ENCODE data around the gene EPS15.
"Not testable (repeated sequence)": the region's sequence is repeated elsewhere in the genome, so short reads cannot be mapped to it uniquely, and the experiment has no call there.

Gene EPS15

GRCh38 chr1:51330331-51331201, 188.5 kb downstream of the EPS15 start, which contains the start of gene TTC39A:
Gene TTC39A (minus strand): TSS chr1:51330562. CDS start chr1:51330477, 85 bp downstream.
- Histone ChIP-seq H4K20me1 (no peaks in the 10 kb centered on the region; the same call in 1 of the 2 replicates), H3K4me2 (peak within 1 kb of the TSS; percentile 65), H3K4me3 (peak within 1 kb of the TSS; percentile 54), H3K27me3 (peaks cover 45% of the 10 kb centered on the region), H3K9ac (no peak within 1 kb of the TSS), H3K4me1 (peaks cover 15% of the 10 kb centered on the region), H3K9me3 (no peaks in the 10 kb centered on the region), H3K27ac (no peak within 1 kb of the TSS), H3K36me3 (no peaks in the 10 kb centered on the region)
- no peak for TF ChIP-seq Cebpa-rat (IDR thresholded peaks at IDR 0.05)

GRCh38 chr1:51329443-51330325, 189.4 kb downstream of the EPS15 start:
- Histone ChIP-seq H3K4me1 (peaks cover 15% of the 10 kb centered on the region), H3K9ac (no peak overlapping the region), H3K27me3 (peaks cover 45% of the 10 kb centered on the region), H4K20me1 (no peaks in the 10 kb centered on the region; the same call in 1 of the 2 replicates), H3K4me2 (peak overlapping the region; percentile 65), H3K9me3 (no peaks in the 10 kb centered on the region), H3K4me3 (peak overlapping the region; percentile 54), H3K36me3 (no peaks in the 10 kb centered on the region), H3K27ac (no peak overlapping the region)
- TF ChIP-seq Cebpa-rat (IDR thresholded peaks at IDR 0.05): no peak

GRCh38 chr1:51328926-51329325, 190.1 kb downstream of the EPS15 start:
- TF ChIP-seq Cebpa-rat (IDR thresholded peaks at IDR 0.05): no peak
- no peaks in the 10 kb centered on the region for H3K9me3 ChIP-seq
- no peaks in the 10 kb centered on the region for H3K36me3 ChIP-seq
- peaks cover 23% of the 10 kb centered on the region for H3K4me1 ChIP-seq
- no peaks in the 10 kb centered on the region; the same call in 1 of the 2 replicates for H4K20me1 ChIP-seq
- H3K9ac ChIP-seq: no peak overlapping the region
- no peak overlapping the region for H3K4me2 ChIP-seq
- H3K27me3 ChIP-seq: peaks cover 45% of the 10 kb centered on the region
- no peak overlapping the region for H3K4me3 ChIP-seq
- no peak overlapping the region for H3K27ac ChIP-seq

- Histone ChIP-seq H3K36me3 (no peaks in the 10 kb centered on the region), H4K20me1 (no peaks in the 10 kb centered on the region; the same call in 1 of the 2 replicates), H3K27ac (no peak overlapping the region), H3K27me3 (peaks cover 45% of the 10 kb centered on the region), H3K9ac (no peak overlapping the region), H3K4me1 (peaks cover 23% of the 10 kb centered on the region), H3K4me3 (no peak overlapping the region), H3K4me2 (no peak overlapping the region), H3K9me3 (no peaks in the 10 kb centered on the region)
- no peak for TF ChIP-seq Cebpa-rat (IDR thresholded peaks at IDR 0.05)
Observed at GRCh38 chr1:51328279-51328678, 190.8 kb downstream of the EPS15 start.

GRCh38 chr1:51327386-51327785, 191.7 kb downstream of the EPS15 start:
- Histone ChIP-seq H4K20me1 (no peaks in the 10 kb centered on the region; the same call in 1 of the 2 replicates), H3K4me2 (no peak overlapping the region), H3K9ac (no peak overlapping the region), H3K9me3 (no peaks in the 10 kb centered on the region), H3K27me3 (peaks cover 44% of the 10 kb centered on the region), H3K4me3 (no peak overlapping the region), H3K4me1 (peaks cover 23% of the 10 kb centered on the region), H3K36me3 (no peaks in the 10 kb centered on the region), H3K27ac (no peak overlapping the region)
- TF ChIP-seq Cebpa-rat (IDR thresholded peaks at IDR 0.05): no peak

GRCh38 chr1:51326839-51327238, 192.2 kb downstream of the EPS15 start:
- H3K27ac ChIP-seq: no peak overlapping the region
- no peak overlapping the region for H3K4me3 ChIP-seq

GRCh38 chr1:51325878-51326755, 192.9 kb downstream of the EPS15 start:
- Histone ChIP-seq H3K9me3 (no peaks in the 10 kb centered on the region), H3K4me3 (no peak overlapping the region), H3K27me3 (peaks cover 31% of the 10 kb centered on the region), H3K4me2 (no peak overlapping the region), H4K20me1 (no peaks in the 10 kb centered on the region; the same call in 1 of the 2 replicates), H3K36me3 (no peaks in the 10 kb centered on the region), H3K9ac (no peak overlapping the region), H3K4me1 (peaks cover 18% of the 10 kb centered on the region), H3K27ac (no peak overlapping the region)
- TF ChIP-seq Cebpa-rat (IDR thresholded peaks at IDR 0.05): no peak

More at GRCh38 chr1:51326839-51327238, 192.2 kb downstream of the EPS15 start:
- no peak overlapping the region for H3K4me2 ChIP-seq
- H3K4me1 ChIP-seq: peaks cover 23% of the 10 kb centered on the region
- H3K36me3 ChIP-seq: no peaks in the 10 kb centered on the region
- no peaks in the 10 kb centered on the region; the same call in 1 of the 2 replicates for H4K20me1 ChIP-seq
- no peak overlapping the region for H3K9ac ChIP-seq
- no peak for TF ChIP-seq Cebpa-rat (IDR thresholded peaks at IDR 0.05)
- H3K9me3 ChIP-seq: no peaks in the 10 kb centered on the region
- H3K27me3 ChIP-seq: peaks cover 39% of the 10 kb centered on the region

GRCh38 chr1:51325391-51325790, 193.7 kb downstream of the EPS15 start:
- no peak overlapping the region for H3K27ac ChIP-seq

GRCh38 chr1:51325011-51325385, 194.1 kb downstream of the EPS15 start:
- H3K36me3 ChIP-seq, H3K4me3 ChIP-seq, H4K20me1 ChIP-seq, H3K4me2 ChIP-seq, H3K27ac ChIP-seq, H3K4me1 ChIP-seq, H3K9me3 ChIP-seq, H3K9ac ChIP-seq: not testable (repeated sequence)
- H3K27me3 ChIP-seq: peaks cover 20% of the 10 kb centered on the region

More at GRCh38 chr1:51325391-51325790, 193.7 kb downstream of the EPS15 start:
- Histone ChIP-seq H3K4me1 (peaks cover 11% of the 10 kb centered on the region), H3K9ac (no peak overlapping the region), H3K36me3 (no peaks in the 10 kb centered on the region), H3K27me3 (peaks cover 24% of the 10 kb centered on the region), H3K9me3 (no peaks in the 10 kb centered on the region), H4K20me1 (no peaks in the 10 kb centered on the region; the same call in 1 of the 2 replicates), H3K4me3 (no peak overlapping the region), H3K4me2 (no peak overlapping the region)
- TF ChIP-seq Cebpa-rat (IDR thresholded peaks at IDR 0.05): no peak
